NOMO-1 treated with DMSO at 0.1 percent for 48 hours (cell line): ENCODE measurements around the gene DCLK2.
"Not testable (repeated sequence)": the region's sequence is repeated elsewhere in the genome, so short reads cannot be mapped to it uniquely, and the experiment has no call there.

ENCODE experiments used
- DNase-seq: peaks from one replicate; lab custom pipeline; 2025; ENCODE audit not compliant: unreplicated experiment; lab: John Stamatoyannopoulos, UW

The DCLK2 gene

GRCh38 chr4:150145090-150145945 lies 67.1 kb downstream of the DCLK2 start:
- no peak for DNase-seq

GRCh38 chr4:150145946-150146340 lies 67.7 kb downstream of the DCLK2 start:
- DNase-seq: no peak

- DNase-seq: no peak
Measured at GRCh38 chr4:150149381-150149780, 71.1 kb downstream of the DCLK2 start.

GRCh38 chr4:150150629-150151062 lies 72.4 kb downstream of the DCLK2 start:
- DNase-seq: no peak

- no peak for DNase-seq
Measured at GRCh38 chr4:150152766-150153165, 74.5 kb downstream of the DCLK2 start.

- no peak for DNase-seq
Measured at GRCh38 chr4:150155391-150155790, 77.1 kb downstream of the DCLK2 start.

GRCh38 chr4:150156543-150156942 lies 78.3 kb downstream of the DCLK2 start:
- no peak for DNase-seq

- no peak for DNase-seq
Measured at GRCh38 chr4:150158041-150158440, 79.8 kb downstream of the DCLK2 start.

- DNase-seq: no peak
Measured at GRCh38 chr4:150160473-150160872, 82.2 kb downstream of the DCLK2 start.

GRCh38 chr4:150161109-150161508 lies 82.9 kb downstream of the DCLK2 start:
- no peak for DNase-seq

- not testable (repeated sequence) for DNase-seq
Measured at GRCh38 chr4:150162020-150162419, 83.8 kb downstream of the DCLK2 start.

GRCh38 chr4:150164055-150164454 lies 85.8 kb downstream of the DCLK2 start:
- DNase-seq: no peak

GRCh38 chr4:150164956-150165629 lies 86.8 kb downstream of the DCLK2 start:
- DNase-seq: no peak

- DNase-seq: no peak
Measured at GRCh38 chr4:150167054-150167453, 88.8 kb downstream of the DCLK2 start.

GRCh38 chr4:150173432-150173861 lies 95.2 kb downstream of the DCLK2 start:
- no peak for DNase-seq

GRCh38 chr4:150173982-150174398 lies 95.7 kb downstream of the DCLK2 start:
- DNase-seq: no peak

GRCh38 chr4:150176547-150176946 lies 98.3 kb downstream of the DCLK2 start:
- no peak for DNase-seq

- DNase-seq: no peak
Measured at GRCh38 chr4:150178161-150178560, 99.9 kb downstream of the DCLK2 start.

- DNase-seq: no peak
Measured at GRCh38 chr4:150181536-150181935, 103.3 kb downstream of the DCLK2 start.

- DNase-seq: no peak
Measured at GRCh38 chr4:150182794-150183193, 104.5 kb downstream of the DCLK2 start.

- not testable (repeated sequence) for DNase-seq
Measured at GRCh38 chr4:150185033-150185432, 106.8 kb downstream of the DCLK2 start.

GRCh38 chr4:150192986-150193385 lies 114.7 kb downstream of the DCLK2 start:
- no peak for DNase-seq
